Activated CD8-positive, alpha-beta T cell treated with anti-CD3 and anti-CD28 coated beads, Interleukin-2, amount 10 ng/mL, durations not matched to agents 7 days and 5 days (primary cell): ENCODE data around the gene DHRS12. TPM values are rescaled to one million over a fixed set of nuclear protein-coding genes. Genes with fewer than 3 reads are reported as not detected.

Source experiments
- ATAC-seq: fragments of 150-1000 bp; cut with Tn5 transposase; one replicate; pipeline ENCODE4 v1.10.0; 2021; ENCODE audit warnings: moderate library complexity
- CTCF ChIA-PET: fragments of 350-600 bp; sonication (Branson Sonifier 250); formaldehyde crosslinking; loops from one replicate; lab custom pipeline; 2021; ENCODE audit warnings: antibody characterized with exemption; lab: Charles Lee
- POLR2A ChIA-PET: fragments of 350-600 bp; sonication (Branson Sonifier 250); formaldehyde crosslinking; loops from one replicate; lab custom pipeline; 2021; ENCODE audit warnings: antibody characterized with exemption; lab: Charles Lee
- DNase-seq: peaks from one replicate; pipeline ENCODE4 v3.0.0-alpha.2; 2020
- H3K27ac Mint-ChIP-seq: one replicate; pipeline ENCODE4 v1.8.0; 2021; ENCODE audit warnings: mild to moderate bottlenecking, mixed read lengths
- H3K27me3 Mint-ChIP-seq: one replicate; pipeline ENCODE4 v1.8.0; 2021; ENCODE audit warnings: low read depth, mixed read lengths
- H3K36me3 Mint-ChIP-seq: one replicate; pipeline ENCODE4 v1.8.0; 2021; ENCODE audit warnings: low read depth, mixed read lengths
- H3K4me1 Mint-ChIP-seq: one replicate; pipeline ENCODE4 v1.8.0; 2021; ENCODE audit warnings: low read depth, mixed read lengths
- H3K4me3 Mint-ChIP-seq: one replicate; pipeline ENCODE4 v1.8.0; 2021; ENCODE audit warnings: mild to moderate bottlenecking, mixed read lengths
- H3K9me3 Mint-ChIP-seq: one replicate; pipeline ENCODE4 v1.8.0; 2022; ENCODE audit warnings: mixed read lengths; ENCODE audit not compliant: insufficient read depth
- total RNA-seq, 2 experiments: library from RNA; stranded (reverse); gene quantifications; one replicate each; pipeline ENCODE4 v1.2.3, GENCODE V29; 2021

DHRS12 gene
- 10 to 100 TPM in 1 of 2 experiments, 1 to 10 TPM in 1; 8.9 to 10.0 TPM for total RNA-seq

DNA sequence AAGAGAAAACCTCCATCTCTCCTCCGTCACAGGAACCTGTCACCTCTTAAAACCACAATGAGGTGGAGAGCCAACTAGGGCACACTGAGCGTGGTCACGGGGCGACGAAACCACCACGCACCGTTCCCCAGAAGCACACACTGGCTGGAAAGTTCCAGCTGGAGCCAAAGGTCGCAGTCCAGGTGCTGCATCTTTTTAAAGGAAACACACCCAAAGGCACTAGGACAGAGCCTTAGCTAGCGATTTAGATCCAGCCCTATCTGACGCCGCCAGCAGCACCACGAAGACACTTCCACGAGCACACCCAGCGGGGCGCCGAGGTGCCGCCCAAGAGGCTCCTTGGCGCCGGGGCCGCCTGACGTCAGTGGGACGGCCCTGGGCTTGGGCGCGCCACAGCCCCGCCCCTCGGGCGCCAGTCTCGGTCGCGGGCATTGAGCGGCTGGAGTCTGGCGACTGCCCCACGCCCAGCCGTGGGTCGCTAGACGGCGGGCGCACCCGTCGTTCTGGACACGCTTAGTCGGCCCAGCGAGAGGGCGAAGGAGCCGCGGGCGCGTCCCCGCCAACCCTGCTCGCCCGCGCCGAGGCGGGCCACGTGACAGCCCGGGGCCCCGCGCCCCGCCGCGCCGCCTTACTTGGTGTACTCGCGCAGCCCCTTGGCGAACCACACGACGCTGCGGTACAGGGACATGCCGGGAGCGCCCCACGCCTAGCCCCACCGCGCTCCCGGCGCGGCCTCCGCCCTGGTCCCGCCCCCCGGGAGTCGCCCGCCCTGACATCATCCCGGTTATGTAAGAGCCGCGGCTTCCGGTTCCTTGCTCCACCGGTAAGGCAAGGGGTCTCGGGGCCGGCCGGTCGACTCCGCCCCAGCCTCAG lies at the start of gene DHRS12:
TSS of gene DHRS12 (minus strand) at position 742 of the 873 bp plus-strand sequence. CDS start 4,504 bp downstream, outside the sequence.
- peak within 1 kb of the TSS; percentile 88 for H3K4me3 Mint-ChIP-seq
- DNase-seq, result peak; percentile 90
- H3K4me1 Mint-ChIP-seq, result peaks cover 37% of the 10 kb centered on the region
- H3K9me3 Mint-ChIP-seq, result no peaks in the 10 kb centered on the region
- ChIA-PET CTCF (interaction anchor here (0.8 to 3.4 kb wide), 4 partner anchors 10 to 324 kb away, joined by 4 to 14 read pairs (median 5); no protein-coding TSS in a partner anchor), POLR2A (interaction anchor here (0.6 to 2.2 kb wide), 5 partner anchors 9 to 350 kb away, joined by 3 to 12 read pairs (median 4); partner anchors contain the start of gene INTS6)
- H3K27ac Mint-ChIP-seq, result peak within 1 kb of the TSS; percentile 99
- no peaks in the 10 kb centered on the region for H3K36me3 Mint-ChIP-seq
- peak; percentile 83 for ATAC-seq
- H3K27me3 Mint-ChIP-seq, result no peaks in the 10 kb centered on the region

- H3K27me3 Mint-ChIP-seq, result peaks cover 10% of the 10 kb centered on the region
- H3K9me3 Mint-ChIP-seq, result no peaks in the 10 kb centered on the region
- H3K36me3 Mint-ChIP-seq, result no peaks in the 10 kb centered on the region
- H3K4me3 Mint-ChIP-seq, result no peak overlapping the region
- CTCF ChIA-PET, result interaction anchor here (0.7 to 2.8 kb wide), 18 partner anchors 10 to 172 kb away, joined by 3 to 34 read pairs (median 5); no protein-coding TSS in a partner anchor
- POLR2A ChIA-PET, result no interaction called here
- H3K27ac Mint-ChIP-seq, result no peak overlapping the region
- peak; percentile 54 for DNase-seq
- peaks cover 13% of the 10 kb centered on the region for H3K4me1 Mint-ChIP-seq
- peak; percentile 77 for ATAC-seq
Measured at GRCh38 chr13:51849145-51850101, 45.5 kb upstream of the DHRS12 start.

GRCh38 chr13:51848674-51849073 lies 44.7 kb upstream of the DHRS12 start:
- ATAC-seq, result no peak
- POLR2A ChIA-PET, result no interaction called here
- no peak overlapping the region for H3K4me3 Mint-ChIP-seq

DNA sequence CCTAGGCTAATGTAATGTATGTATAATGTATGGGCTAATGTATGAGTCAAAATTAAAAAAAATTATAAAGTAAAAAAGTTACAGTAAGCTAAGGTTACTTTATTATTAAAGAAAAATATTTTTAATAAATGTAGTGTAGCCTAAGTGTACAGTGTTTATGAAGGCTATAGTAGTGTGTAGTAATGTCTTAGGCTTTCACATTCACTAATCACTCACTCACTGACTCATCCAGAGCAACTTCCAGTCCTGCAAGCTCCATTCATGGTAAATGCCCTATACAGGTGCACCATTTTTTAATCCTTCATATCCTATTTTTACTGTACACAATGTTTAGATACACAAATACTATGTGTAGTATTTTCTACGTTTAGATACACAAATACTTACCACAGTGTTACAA lies 42.8 kb upstream of the DHRS12 start:
- Mint-ChIP-seq H3K27ac (no peak overlapping the region), H3K4me1 (peaks cover 13% of the 10 kb centered on the region), H3K4me3 (no peak overlapping the region), H3K27me3 (peaks cover 14% of the 10 kb centered on the region), H3K9me3 (no peaks in the 10 kb centered on the region), H3K36me3 (no peaks in the 10 kb centered on the region)
- CTCF ChIA-PET, result interaction anchor here (1.0 to 3.1 kb wide), 3 partner anchors 18 to 32 kb away, joined by 3 to 25 read pairs (median 4); no protein-coding TSS in a partner anchor
- POLR2A ChIA-PET, result no interaction called here
- ATAC-seq (no peak), DNase-seq (no peak)

More at GRCh38 chr13:51848674-51849073, 44.7 kb upstream of the DHRS12 start:
- Mint-ChIP-seq H3K36me3 (no peaks in the 10 kb centered on the region), H3K27me3 (peaks cover 11% of the 10 kb centered on the region), H3K27ac (no peak overlapping the region), H3K4me1 (peaks cover 13% of the 10 kb centered on the region), H3K9me3 (no peaks in the 10 kb centered on the region)
- CTCF ChIA-PET, result interaction anchor here (0.7 to 2.8 kb wide), 10 partner anchors 11 to 107 kb away, joined by 3 to 34 read pairs (median 5); no protein-coding TSS in a partner anchor
- no peak for DNase-seq

- H3K4me1 Mint-ChIP-seq, result peaks cover 13% of the 10 kb centered on the region
- DNase-seq (peak; percentile 12), ATAC-seq (no peak)
- H3K36me3 Mint-ChIP-seq, result no peaks in the 10 kb centered on the region
- H3K27me3 Mint-ChIP-seq, result peaks cover 13% of the 10 kb centered on the region
- no peak overlapping the region for H3K27ac Mint-ChIP-seq
- POLR2A ChIA-PET, result interaction anchor here (0.5 kb wide), 1 partner anchor 89 kb away, joined by 3 read pairs; no protein-coding TSS in a partner anchor
- H3K4me3 Mint-ChIP-seq, result no peak overlapping the region
- no peaks in the 10 kb centered on the region for H3K9me3 Mint-ChIP-seq
- CTCF ChIA-PET, result interaction anchor here (0.9 to 3.1 kb wide), 11 partner anchors 14 to 282 kb away, joined by 3 to 25 read pairs (median 5); partner anchors contain the start of gene CCDC70
Measured at GRCh38 chr13:51845574-51846318, 41.8 kb upstream of the DHRS12 start.

DNA sequence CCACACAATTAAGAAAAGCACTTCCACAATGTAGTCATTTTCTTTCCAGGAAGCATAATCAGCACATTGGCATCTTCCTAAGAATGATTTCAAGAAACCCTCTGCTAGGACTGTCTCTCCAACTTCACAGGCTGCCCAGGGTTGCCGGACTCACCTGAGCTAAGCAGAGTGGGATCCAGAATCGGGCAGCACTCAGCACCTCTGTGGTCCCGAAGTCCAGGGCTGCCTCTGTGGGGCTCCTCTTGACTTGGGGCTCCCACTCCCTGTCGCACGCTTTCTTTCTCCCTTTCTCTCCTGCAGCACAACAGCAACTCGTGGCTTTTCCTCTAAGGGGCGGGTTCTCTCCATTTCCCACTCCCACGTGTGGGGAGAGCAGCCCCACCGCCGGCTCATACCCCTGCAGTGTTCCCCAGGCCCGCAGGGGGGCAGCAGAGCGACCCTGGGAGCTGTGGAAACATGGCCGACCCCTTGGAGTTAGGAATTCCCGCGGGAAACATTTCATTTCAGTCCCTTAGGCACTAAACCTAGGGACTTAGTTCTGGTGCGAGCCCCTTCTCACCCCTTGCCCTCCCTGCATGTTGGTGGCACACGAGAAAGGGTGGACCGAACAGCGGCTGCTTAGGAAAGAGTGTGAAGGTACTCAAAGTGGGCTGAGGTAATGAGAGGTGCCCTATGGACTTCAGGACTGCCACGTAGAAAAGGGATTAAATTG lies 41.1 kb upstream of the DHRS12 start, which contains the start of gene TMEM272:
TSS of gene TMEM272 (minus strand) at position 316 of the 712 bp plus-strand sequence. CDS start 6,647 bp downstream, outside the sequence.
- Mint-ChIP-seq H3K4me1 (peaks cover 13% of the 10 kb centered on the region), H3K4me3 (peak within 1 kb of the TSS; percentile 24), H3K36me3 (no peaks in the 10 kb centered on the region), H3K27ac (no peak within 1 kb of the TSS), H3K27me3 (peaks cover 13% of the 10 kb centered on the region), H3K9me3 (no peaks in the 10 kb centered on the region)
- ATAC-seq (peak; percentile 70), DNase-seq (peak; percentile 51)
- POLR2A ChIA-PET, result interaction anchor here (0.5 kb wide), 1 partner anchor 90 kb away, joined by 3 read pairs; no protein-coding TSS in a partner anchor
- CTCF ChIA-PET, result interaction anchor here (0.9 to 3.1 kb wide), 10 partner anchors 11 to 282 kb away, joined by 3 to 25 read pairs (median 5); partner anchors contain the start of gene CCDC70

DNA sequence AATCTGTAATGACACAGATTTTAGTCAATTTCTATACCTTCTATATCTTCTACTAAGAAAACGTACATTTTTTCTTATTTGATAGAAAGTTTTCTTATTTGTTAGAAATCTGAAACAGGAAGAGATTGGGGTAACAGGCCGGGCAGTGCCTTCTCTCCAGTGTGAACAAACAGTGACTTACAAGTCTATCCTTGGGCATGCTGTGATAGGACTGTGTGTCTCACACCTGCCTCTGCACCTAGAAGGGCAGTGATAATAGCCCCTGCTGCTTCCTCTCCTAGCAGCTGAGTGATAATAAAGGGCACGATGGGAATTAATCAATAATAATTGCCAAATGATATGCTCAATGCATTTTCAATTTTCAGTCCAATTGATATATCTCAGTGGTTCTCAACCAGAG lies 39.6 kb upstream of the DHRS12 start:
- ATAC-seq (no peak), DNase-seq (peak; percentile 14)
- Mint-ChIP-seq H3K4me3 (no peak overlapping the region), H3K27ac (no peak overlapping the region), H3K27me3 (peaks cover 13% of the 10 kb centered on the region), H3K9me3 (no peaks in the 10 kb centered on the region), H3K4me1 (peaks cover 9% of the 10 kb centered on the region), H3K36me3 (no peaks in the 10 kb centered on the region)
- ChIA-PET POLR2A (no interaction called here), CTCF (interaction anchor here (0.9 to 2.4 kb wide), 3 partner anchors 28 to 49 kb away, joined by 3 to 7 read pairs (median 6); no protein-coding TSS in a partner anchor)

DNA sequence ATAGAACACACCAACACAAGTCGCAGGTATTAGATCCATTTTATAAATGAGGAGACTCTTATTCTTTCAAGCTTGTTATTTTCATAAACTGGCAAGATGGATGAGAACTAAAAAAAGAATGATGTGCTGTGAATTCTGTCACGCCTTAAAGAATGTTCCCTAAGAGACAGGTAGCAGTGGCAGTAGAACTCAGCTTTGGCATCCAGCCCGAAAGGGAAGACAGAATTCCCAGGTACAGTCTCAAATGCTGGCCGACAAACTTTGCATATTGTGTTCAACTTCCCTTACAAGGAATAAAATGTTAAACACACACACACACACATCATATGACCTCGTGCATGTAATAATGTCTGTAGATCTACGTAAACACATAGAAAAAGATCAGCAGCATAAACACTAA lies 37.8 kb upstream of the DHRS12 start:
- Mint-ChIP-seq H3K9me3 (no peaks in the 10 kb centered on the region), H3K4me3 (no peak overlapping the region), H3K27ac (no peak overlapping the region), H3K4me1 (peaks cover 21% of the 10 kb centered on the region), H3K27me3 (peaks cover 13% of the 10 kb centered on the region), H3K36me3 (no peaks in the 10 kb centered on the region)
- DNase-seq (no peak), ATAC-seq (no peak)
- POLR2A ChIA-PET, result no interaction called here
- CTCF ChIA-PET, result interaction anchor here (0.8 to 1.9 kb wide), 4 partner anchors 9 to 358 kb away, joined by 3 to 9 read pairs (median 3); no protein-coding TSS in a partner anchor

GRCh38 chr13:51840917-51841316 lies 37.0 kb upstream of the DHRS12 start:
- no peak overlapping the region for H3K27ac Mint-ChIP-seq
- no peaks in the 10 kb centered on the region for H3K36me3 Mint-ChIP-seq
- H3K27me3 Mint-ChIP-seq, result peaks cover 13% of the 10 kb centered on the region
- DNase-seq (peak; percentile 13), ATAC-seq (no peak)
- POLR2A ChIA-PET, result no interaction called here
- H3K4me3 Mint-ChIP-seq, result no peak overlapping the region
- H3K9me3 Mint-ChIP-seq, result no peaks in the 10 kb centered on the region
- peaks cover 27% of the 10 kb centered on the region for H3K4me1 Mint-ChIP-seq
- CTCF ChIA-PET, result interaction anchor here (0.8 to 1.6 kb wide), 3 partner anchors 15 to 359 kb away, joined by 3 read pairs; no protein-coding TSS in a partner anchor
